ENCODE data around the gene PGM2L1.

GRCh38 chr11:74443071-74443864, 45.0 kb upstream of the PGM2L1 start:
- TF ChIP-seq POLR2A (IDR thresholded peaks at IDR 0.05) = no peak
- peak in 4 of 6 experiments; percentile 33 to 49 (median 43) for TF ChIP-seq CTCF (IDR thresholded peaks at IDR 0.05)
